Stomach smooth muscle (tissue), 2 donors: ENCODE measurements around the gene SMYD4.
A peak's percentile ranks its signal among the peaks of the same experiment; 100 is the strongest.
"Not testable (repeated sequence)": the region's sequence is repeated elsewhere in the genome, so short reads cannot be mapped to it uniquely, and the experiment has no call there.

Source experiments
- H3K27ac ChIP-seq: one replicate; pipeline ENCODE4 v1.7.0; 2013; ENCODE audit warnings: mild to moderate bottlenecking, low read length, inconsistent platforms
- H3K27me3 ChIP-seq, 2 donors: one replicate each; pipeline ENCODE4 v1.7.0; 2013; ENCODE audit warnings: low read length in 2 of 2; ENCODE audit not compliant: insufficient read depth in 2 of 2, control insufficient read depth in 1 of 2
- H3K36me3 ChIP-seq, 2 donors: one replicate each; pipeline ENCODE4 v1.7.0; 2013; ENCODE audit warnings: low read length in 2 of 2; ENCODE audit not compliant: control insufficient read depth in 2 of 2, insufficient read depth in 2 of 2
- H3K4me1 ChIP-seq: one replicate; pipeline ENCODE4 v1.7.0; 2013; ENCODE audit warnings: low read length; ENCODE audit not compliant: control insufficient read depth, insufficient read depth
- H3K4me3 ChIP-seq, 2 donors: one replicate each; pipeline ENCODE4 v1.7.0; 2013; ENCODE audit warnings: low read length in 2 of 2
- H3K9ac ChIP-seq, 2 donors: one replicate each; pipeline ENCODE4 v1.7.0; 2013; ENCODE audit warnings: low read length in 2 of 2, mild to moderate bottlenecking in 1 of 2
- H3K9me3 ChIP-seq, 2 donors: one replicate each; pipeline ENCODE4 v1.7.0; 2013; ENCODE audit warnings: low read length in 2 of 2; ENCODE audit not compliant: control insufficient read depth in 2 of 2
- donor health status: healthy.
- donor health status: Pancreatic carcinoma.

SMYD4 gene

DNA sequence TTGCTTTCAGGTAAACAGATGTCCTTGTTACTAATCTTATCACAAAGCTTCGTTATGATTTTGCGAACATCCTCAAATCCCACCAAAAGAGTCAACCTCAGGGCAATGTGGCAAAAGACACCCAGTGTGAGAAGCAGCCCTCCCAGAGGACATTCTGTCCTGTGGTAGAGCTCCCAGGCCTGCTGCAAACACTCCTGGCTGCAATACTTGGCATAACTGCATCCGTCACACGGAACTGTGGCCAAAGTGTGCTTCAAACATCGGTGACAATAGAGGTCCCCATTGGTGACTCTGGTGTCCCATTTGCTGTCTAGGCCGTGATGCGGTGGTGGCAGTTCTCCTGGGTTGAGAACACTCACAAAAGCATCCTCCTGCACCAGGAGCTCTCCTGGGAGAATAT, 29.5 kb downstream of the SMYD4 start:
- no peak overlapping the region for H3K27ac ChIP-seq

DNA sequence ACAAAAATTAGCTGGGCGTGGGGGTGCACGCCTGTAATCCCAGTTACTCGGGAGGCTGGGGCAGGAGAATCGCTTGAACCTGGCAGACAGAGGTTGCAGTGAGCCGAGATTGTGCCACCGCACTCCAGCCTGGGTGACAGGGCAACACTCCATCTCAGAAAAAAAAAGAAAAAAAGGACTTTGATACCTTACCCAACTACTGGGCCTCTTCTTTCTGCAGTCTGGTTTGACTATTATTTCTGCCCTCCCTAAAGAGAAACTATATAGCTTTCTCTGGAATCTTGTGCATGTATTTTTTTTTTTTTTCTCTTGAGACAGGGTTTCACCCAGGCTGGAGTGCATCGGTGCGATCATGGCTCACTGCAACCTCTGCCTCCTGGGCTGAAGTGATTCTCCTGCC, 31.9 kb downstream of the SMYD4 start:
- H3K4me1 ChIP-seq, H3K27me3 ChIP-seq, H3K27ac ChIP-seq, H3K9me3 ChIP-seq, H3K9ac ChIP-seq, H3K4me3 ChIP-seq: not testable (repeated sequence)
- peaks cover 11 to 14% of the 10 kb centered on the region in 2 donors for H3K36me3 ChIP-seq

More for the DNA sequence above, 29.5 kb downstream of the SMYD4 start:
- no peak overlapping the region for H3K4me3 ChIP-seq
- H3K4me1 ChIP-seq = peaks cover 8% of the 10 kb centered on the region
- no peaks in the 10 kb centered on the region for H3K27me3 ChIP-seq
- H3K9ac ChIP-seq = no peak overlapping the region
- H3K9me3 ChIP-seq = no peaks in the 10 kb centered on the region
- H3K36me3 ChIP-seq = peaks cover 14 to 15% of the 10 kb centered on the region in 2 donors

DNA sequence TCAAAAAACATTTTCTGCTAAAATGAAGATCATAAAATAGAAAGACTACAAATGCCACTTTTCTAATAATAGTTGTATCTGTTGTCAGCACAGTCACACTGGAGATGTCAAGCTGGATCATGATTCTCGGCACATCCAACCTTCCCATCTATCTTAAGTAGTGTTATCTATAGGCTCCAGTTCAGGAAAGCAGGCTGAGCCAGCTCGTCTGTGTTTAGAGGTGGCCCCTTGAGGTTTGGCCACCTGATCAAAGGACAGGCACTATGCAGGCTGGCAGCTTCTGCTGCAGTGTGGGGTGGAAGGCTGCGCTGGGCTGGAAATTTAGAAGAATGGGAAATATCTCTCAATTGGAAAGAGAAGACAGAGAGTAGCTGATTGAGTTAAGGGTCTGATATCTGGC, 32.4 kb downstream of the SMYD4 start:
- Histone ChIP-seq H3K36me3 (peaks cover 11 to 14% of the 10 kb centered on the region in 2 donors), H3K27me3 (no peaks in the 10 kb centered on the region), H3K9ac (no peak overlapping the region), H3K9me3 (no peaks in the 10 kb centered on the region), H3K4me3 (peak overlapping the region in 1 of 2 donors; percentile 15), H3K4me1 (peaks cover 8% of the 10 kb centered on the region), H3K27ac (no peak overlapping the region)

DNA sequence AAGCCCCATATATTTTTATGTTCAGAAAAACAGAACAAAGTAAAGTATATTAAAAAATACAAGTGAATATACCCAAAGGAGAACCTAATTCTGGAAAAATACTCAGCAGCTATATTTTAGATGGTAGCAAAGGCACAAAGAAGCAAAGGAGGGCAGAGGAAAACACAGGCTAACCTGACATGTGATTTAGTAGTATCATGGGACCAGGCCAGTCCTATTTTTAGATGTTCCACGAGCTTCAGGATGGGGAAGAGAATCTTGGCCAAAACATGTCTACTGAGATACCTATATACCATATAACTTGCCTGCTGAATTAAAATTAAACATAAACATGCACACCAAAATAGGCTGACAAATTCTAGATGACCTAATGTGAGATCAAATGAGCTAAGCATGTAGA, 32.9 kb downstream of the SMYD4 start:
- peaks cover 8% of the 10 kb centered on the region for H3K4me1 ChIP-seq
- no peak overlapping the region for H3K9ac ChIP-seq
- H3K9me3 ChIP-seq = no peaks in the 10 kb centered on the region
- no peaks in the 10 kb centered on the region for H3K27me3 ChIP-seq
- H3K36me3 ChIP-seq = peaks cover 11 to 14% of the 10 kb centered on the region in 2 donors
- H3K27ac ChIP-seq = no peak overlapping the region
- H3K4me3 ChIP-seq = no peak overlapping the region

DNA sequence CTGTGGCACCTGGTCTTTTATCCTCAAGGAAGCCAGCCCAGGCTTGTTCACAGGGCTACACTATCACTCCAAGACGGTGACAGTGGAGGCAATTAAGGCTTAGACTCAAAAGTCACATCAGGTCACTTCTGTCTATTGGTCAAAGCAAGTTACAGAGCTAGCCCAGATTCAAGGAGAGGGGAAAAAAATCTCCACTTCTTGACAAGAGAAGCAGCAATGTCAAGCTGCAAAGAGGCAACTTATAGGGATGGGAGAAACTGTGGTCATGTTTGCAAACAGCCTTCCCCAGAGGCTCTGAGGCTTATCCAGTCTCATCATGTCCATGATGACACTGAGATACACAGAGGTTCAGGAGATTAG, 36.3 kb downstream of the SMYD4 start:
- Histone ChIP-seq H3K27ac (no peak overlapping the region), H3K36me3 (no peaks in the 10 kb centered on the region), H3K27me3 (no peaks in the 10 kb centered on the region), H3K4me1 (peaks cover 8% of the 10 kb centered on the region), H3K4me3 (no peak overlapping the region), H3K9ac (no peak overlapping the region), H3K9me3 (no peaks in the 10 kb centered on the region)

DNA sequence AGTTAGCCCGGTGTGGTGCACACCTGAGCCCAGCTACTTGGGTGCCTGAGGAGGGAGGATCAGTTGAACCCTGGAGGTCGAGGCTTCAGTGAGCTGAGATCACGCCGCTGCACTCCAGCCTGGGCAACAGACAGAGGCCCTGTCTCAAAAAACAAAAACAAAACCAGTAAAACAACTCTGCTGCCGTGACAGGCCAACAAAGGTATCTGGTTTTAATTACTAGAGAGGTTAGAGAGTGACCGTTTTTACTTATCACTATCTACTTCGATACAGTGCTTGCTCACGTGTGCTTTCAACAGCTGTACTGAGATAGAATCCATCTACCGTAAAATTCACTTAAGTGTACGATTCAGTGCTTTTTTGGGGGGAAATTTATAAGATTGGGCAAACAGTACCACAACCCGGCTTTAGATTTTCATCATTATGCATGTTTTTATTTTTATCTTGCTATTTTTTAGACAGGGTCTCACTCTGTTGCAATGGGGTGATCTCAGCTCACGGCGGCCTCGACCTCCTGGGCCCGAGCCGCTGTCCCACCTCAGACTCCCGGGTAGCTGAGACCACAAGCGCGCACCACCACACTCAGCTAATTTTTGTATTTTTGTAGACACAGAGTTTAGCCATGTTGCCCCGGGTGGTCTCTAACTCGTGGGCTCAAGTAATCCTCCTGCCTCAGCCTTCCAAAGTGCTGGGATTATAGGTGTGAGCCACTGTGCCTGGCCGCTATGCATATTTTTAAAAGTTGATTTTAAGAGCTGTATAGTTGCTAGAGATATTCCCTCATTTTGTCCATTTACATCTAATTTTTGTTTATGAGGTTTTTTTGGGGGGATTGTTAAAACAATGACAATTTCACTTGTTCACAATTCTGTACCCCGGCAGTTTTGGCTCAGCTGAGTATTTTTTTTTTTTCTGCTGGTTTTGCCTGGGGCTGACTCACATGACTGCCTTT, 36.9 kb downstream of the SMYD4 start:
- H3K36me3 ChIP-seq = no peaks in the 10 kb centered on the region
- no peak overlapping the region for H3K27ac ChIP-seq
- no peak overlapping the region for H3K9ac ChIP-seq
- no peaks in the 10 kb centered on the region for H3K27me3 ChIP-seq
- no peaks in the 10 kb centered on the region for H3K9me3 ChIP-seq
- H3K4me3 ChIP-seq = no peak overlapping the region
- peaks cover 5% of the 10 kb centered on the region for H3K4me1 ChIP-seq

DNA sequence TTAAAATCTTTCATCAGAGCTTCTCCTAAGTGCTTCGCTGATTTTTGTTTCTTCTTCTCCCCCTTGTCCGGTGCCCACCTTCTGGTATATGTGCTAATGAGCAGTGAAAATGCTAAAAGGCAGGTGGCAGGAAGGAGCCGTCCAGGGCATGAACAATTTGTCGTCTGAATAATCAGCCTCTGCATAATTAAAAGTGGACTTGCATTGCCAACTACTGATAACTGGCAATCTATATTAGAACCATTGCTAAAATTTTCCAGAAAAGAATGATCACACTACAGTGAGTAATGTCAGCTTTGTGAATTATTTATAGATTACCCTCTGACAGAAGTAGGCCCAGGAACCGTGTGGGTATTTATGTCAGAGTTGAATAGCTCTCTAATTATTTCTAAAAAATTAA, 39.8 kb downstream of the SMYD4 start:
- Histone ChIP-seq H3K36me3 (peaks cover 2 to 5% of the 10 kb centered on the region in 2 donors), H3K27me3 (no peaks in the 10 kb centered on the region), H3K4me3 (no peak overlapping the region), H3K9ac (no peak overlapping the region), H3K9me3 (no peaks in the 10 kb centered on the region), H3K4me1 (peaks cover 13% of the 10 kb centered on the region), H3K27ac (no peak overlapping the region)

DNA sequence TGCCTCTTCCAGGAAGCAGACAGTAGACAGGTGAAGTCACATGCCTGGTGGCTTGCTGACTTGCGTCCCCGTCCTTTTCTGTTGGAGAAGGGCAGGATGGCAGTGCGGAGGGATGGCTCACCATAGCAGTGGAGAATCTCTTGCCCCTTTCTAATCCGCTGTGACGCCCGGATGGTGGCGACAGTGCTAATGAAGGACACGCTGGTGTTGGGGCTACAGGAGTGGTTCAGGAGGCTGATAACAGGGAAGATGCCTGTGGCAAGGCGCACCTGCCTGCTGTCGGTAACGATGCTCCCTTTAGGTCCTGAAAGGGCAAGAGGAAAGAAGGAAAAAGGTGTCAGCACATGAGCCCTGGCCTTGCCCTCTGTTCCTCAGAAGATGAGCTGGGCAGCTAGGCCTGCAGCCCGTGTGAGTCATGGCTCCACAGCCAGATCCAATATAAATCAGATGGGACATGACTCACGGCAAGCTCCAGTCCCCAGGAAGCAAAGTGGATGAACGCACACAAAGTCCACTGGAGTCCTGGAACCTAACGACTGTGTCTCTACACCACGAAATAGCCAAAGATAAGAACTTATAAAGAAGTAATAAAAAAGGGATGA, 42.3 kb downstream of the SMYD4 start:
- H3K4me1 ChIP-seq = peaks cover 24% of the 10 kb centered on the region
- H3K27ac ChIP-seq = peak overlapping the region; percentile 85
- peak overlapping the region in 1 of 2 donors; percentile 66 for H3K9ac ChIP-seq
- peak overlapping the region in 1 of 2 donors; percentile 40 for H3K4me3 ChIP-seq
- peaks cover 2 to 5% of the 10 kb centered on the region in 2 donors for H3K36me3 ChIP-seq
- H3K27me3 ChIP-seq = no peaks in the 10 kb centered on the region
- no peaks in the 10 kb centered on the region for H3K9me3 ChIP-seq

DNA sequence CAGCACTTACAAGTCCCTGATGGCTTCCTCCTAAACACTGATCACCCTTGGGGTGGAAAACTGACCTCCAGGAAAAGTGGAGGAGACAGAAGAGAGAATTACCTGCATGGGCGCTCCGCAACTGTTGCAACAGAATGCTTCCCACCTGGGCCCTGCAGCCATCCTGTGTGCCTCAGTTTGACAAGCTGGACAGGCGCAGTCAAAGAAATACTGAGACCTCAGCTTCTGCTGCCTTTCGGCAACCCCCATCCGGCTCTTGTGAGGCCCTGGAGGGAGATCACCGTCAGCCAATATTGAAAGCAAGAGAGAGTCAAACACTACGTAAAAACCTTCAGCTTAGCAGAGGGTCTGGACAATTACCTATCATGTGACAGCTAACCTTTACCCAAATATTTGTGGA, 43.0 kb downstream of the SMYD4 start:
- Histone ChIP-seq H3K27me3 (no peaks in the 10 kb centered on the region), H3K4me1 (peaks cover 26% of the 10 kb centered on the region), H3K9me3 (no peaks in the 10 kb centered on the region), H3K9ac (peak overlapping the region; percentile 1 to 29), H3K4me3 (peak overlapping the region in 1 of 2 donors; percentile 40), H3K27ac (peak overlapping the region; percentile 85), H3K36me3 (peaks cover 5 to 7% of the 10 kb centered on the region in 2 donors)

DNA sequence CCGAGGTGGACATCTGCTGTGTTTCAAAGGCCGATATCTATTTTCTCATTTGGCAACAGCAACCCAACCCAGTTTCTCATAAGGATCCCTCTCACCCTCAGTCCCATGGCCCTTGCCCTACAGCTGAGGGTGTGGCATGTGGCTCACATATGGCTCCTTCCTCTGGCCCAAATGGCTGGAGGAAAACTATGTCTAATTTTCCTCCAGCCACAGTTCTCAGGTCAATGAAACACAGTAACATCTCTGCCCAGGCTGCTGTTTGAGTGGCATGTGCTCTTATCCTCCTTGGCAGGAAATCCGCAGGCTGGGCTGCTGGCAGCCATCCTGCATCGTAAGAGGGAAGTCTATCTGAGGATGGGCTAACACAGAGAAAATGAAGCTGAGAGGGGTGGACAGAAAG, 43.8 kb downstream of the SMYD4 start:
- Histone ChIP-seq H3K4me1 (peaks cover 26% of the 10 kb centered on the region), H3K27ac (peak overlapping the region; percentile 85), H3K9ac (peak overlapping the region in 1 of 2 donors; percentile 1), H3K9me3 (no peaks in the 10 kb centered on the region), H3K27me3 (no peaks in the 10 kb centered on the region), H3K4me3 (no peak overlapping the region), H3K36me3 (peaks cover 8 to 12% of the 10 kb centered on the region in 2 donors)
